ENCODE measurements around the gene E2F2. TPM values are rescaled to one million over a fixed set of nuclear protein-coding genes. Genes with fewer than 3 reads are reported as not detected.

The E2F2 gene
- total and polyA plus RNA-seq, 2 of the 13 experiments (the other 11 are each of a cell fraction or from before 2014, with no cell fraction given) = 0.65 to 6.6 TPM

GRCh38 chr1:23471473-23472075 is 59.5 kb downstream of the E2F2 start:
- FAIRE-seq = no peak
- POLR2A ChIA-PET = interaction anchor here (0.9 to 2.2 kb wide), 3 partner anchors 12 to 47 kb away, joined by 3 to 8 read pairs (median 4); partner anchors contain the start of genes ASAP3 and TCEA3

GRCh38 chr1:23470282-23471070 is 60.6 kb downstream of the E2F2 start:
- no peak overlapping the region for H3K4me3 ChIP-seq (replicated peaks in 1 of 3; ENCODE audit: insufficient read depth in 1 of 3, low read depth in 2 of 3, low read length in 3 of 3)
- POLR2A ChIA-PET = interaction anchor here (0.9 to 2.2 kb wide), 3 partner anchors 11 to 46 kb away, joined by 3 to 8 read pairs (median 4); partner anchors contain the start of genes ASAP3 and TCEA3
- H3K79me2 ChIP-seq (ENCODE audit: insufficient read depth, low read length) = peaks cover 52% of the 10 kb centered on the region
- H3K36me3 ChIP-seq (replicated peaks in 1 of 2; ENCODE audit: control insufficient read depth in 1 of 2, insufficient read depth in 2 of 2, low read length in 2 of 2) = no peaks in the 10 kb centered on the region
- 89% methylated on average over 6 of the region's 12 CpGs for WGBS (ENCODE audit: low lambda C conversion rate)
- FAIRE-seq (no peak), DNase-seq (ENCODE audit: low spot score) (no peak), ATAC-seq (no peak; the same call in 2 of the 3 replicates)
- no peaks in the 10 kb centered on the region for H3K9me3 ChIP-seq (ENCODE audit: low read length)
- no peaks in the 10 kb centered on the region for H3K27me3 ChIP-seq (ENCODE audit: control insufficient read depth in 1 of 2, insufficient read depth in 2 of 2, low read length in 2 of 2)
- no peak overlapping the region for H3K9ac ChIP-seq (ENCODE audit: insufficient read depth, low read depth, low read length)
- H3K27ac ChIP-seq (ENCODE audit: extremely low read length, insufficient read depth, low read length) = peak overlapping the region; percentile 6
- CTCF ChIA-PET (ENCODE audit: low intra/inter-chr PET ratio, low total read pairs) = no interaction called here
- H3K4me1 ChIP-seq (ENCODE audit: insufficient read depth, low read length) = peaks cover 58% of the 10 kb centered on the region
- no TSS peak for BruUV-seq (replicated peaks)
- in situ Hi-C loops (cut with HindIII; ENCODE audit: extremely low pct_ligation_motif_present, low pct_unique_long_range_greater_than_20kb) (no loop called here), intact Hi-C loops (cut with micrococcal nuclease; ENCODE audit: unreplicated experiment) (no loop called here)
- H4K20me1 ChIP-seq (ENCODE audit: insufficient read depth, low read length) = no peaks in the 10 kb centered on the region
- H3K4me2 ChIP-seq (ENCODE audit: low read depth, low read length) = 0 out of 2 replicates have a peak overlapping the region, but pooled peaks have one; percentile 9
- no peak overlapping the region for H2AFZ ChIP-seq (ENCODE audit: low read length)
- TF ChIP-seq ZBTB33 (CRISPR knock-in tag; IDR thresholded peaks at IDR 0.05) = 0 out of 2 replicates have a peak, but pooled peaks have one; percentile 30
- no peak for TF ChIP-seq CC2D1A (CRISPR knock-in tag; IDR thresholded peaks at IDR 0.05)
- no peak for TF ChIP-seq KAT8 (CRISPR knock-in tag; IDR thresholded peaks at IDR 0.05)
- no peak for TF ChIP-seq ZNF263 (CRISPR knock-in tag; IDR thresholded peaks at IDR 0.05)
- peak; percentile 40; the same call in 1 of the 2 replicates for TF ChIP-seq ZNF687 (CRISPR knock-in tag; IDR thresholded peaks at IDR 0.05)

More at GRCh38 chr1:23471473-23472075, 59.5 kb downstream of the E2F2 start:
- H3K79me2 ChIP-seq (ENCODE audit: insufficient read depth, low read length) = peaks cover 54% of the 10 kb centered on the region
- no TSS peak for BruUV-seq (replicated peaks)
- DNase-seq (ENCODE audit: low spot score) = no peak
- intact Hi-C loops (cut with micrococcal nuclease; ENCODE audit: unreplicated experiment) (no loop called here), in situ Hi-C loops (cut with HindIII; ENCODE audit: extremely low pct_ligation_motif_present, low pct_unique_long_range_greater_than_20kb) (no loop called here)
- ATAC-seq = no peak
- H3K9me3 ChIP-seq (ENCODE audit: low read length) = no peaks in the 10 kb centered on the region
- H2AFZ ChIP-seq (ENCODE audit: low read length) = no peak overlapping the region
- no peak overlapping the region for H3K4me3 ChIP-seq (replicated peaks in 1 of 3; ENCODE audit: insufficient read depth in 1 of 3, low read depth in 2 of 3, low read length in 3 of 3)
- no peak overlapping the region for H3K9ac ChIP-seq (ENCODE audit: insufficient read depth, low read depth, low read length)
- CTCF ChIA-PET (ENCODE audit: low intra/inter-chr PET ratio, low total read pairs) = no interaction called here
- no peaks in the 10 kb centered on the region for H4K20me1 ChIP-seq (ENCODE audit: insufficient read depth, low read length)
- H3K4me2 ChIP-seq (ENCODE audit: low read depth, low read length) = peak overlapping the region; percentile 69; the same call in 1 of the 2 replicates
- no peak for TF ChIP-seq DNMT3B (CRISPR knock-in tag; conservative IDR thresholded peaks at IDR 0.05)
- TF ChIP-seq ZNF768 (CRISPR knock-in tag; IDR thresholded peaks at IDR 0.05) = peak; percentile 87; the same call in 1 of the 2 replicates
- TF ChIP-seq ZNF337 (CRISPR knock-in tag; IDR thresholded peaks at IDR 0.05; ENCODE audit: borderline replicate concordance, low read depth) = no peak
- TF ChIP-seq KDM1A (CRISPR knock-in tag; IDR thresholded peaks at IDR 0.05) = 0 out of 2 replicates have a peak, but pooled peaks have one; percentile 11
- TF ChIP-seq ZMYM3 (CRISPR knock-in tag; IDR thresholded peaks at IDR 0.05) = peak; percentile 75
- peak; percentile 8; the same call in 1 of the 2 replicates for TF ChIP-seq ZNF580 (CRISPR knock-in tag; IDR thresholded peaks at IDR 0.05; ENCODE audit: borderline replicate concordance, low read depth)
- no peak for TF ChIP-seq ZNF713 (CRISPR knock-in tag; IDR thresholded peaks at IDR 0.05)
- H3K27ac ChIP-seq (ENCODE audit: extremely low read length, insufficient read depth, low read length) = peak overlapping the region; percentile 71
- peaks cover 60% of the 10 kb centered on the region for H3K4me1 ChIP-seq (ENCODE audit: insufficient read depth, low read length)
- 77% methylated on average over 4 of the region's 4 CpGs for WGBS (ENCODE audit: low lambda C conversion rate)
- no peaks in the 10 kb centered on the region for H3K27me3 ChIP-seq (ENCODE audit: control insufficient read depth in 1 of 2, insufficient read depth in 2 of 2, low read length in 2 of 2)
- H3K36me3 ChIP-seq (replicated peaks in 1 of 2; ENCODE audit: control insufficient read depth in 1 of 2, insufficient read depth in 2 of 2, low read length in 2 of 2) = no peaks in the 10 kb centered on the region

All from HepG2 (cell line).